ENCODE measurements around the gene DHDH. TPM values are rescaled to one million over a fixed set of nuclear protein-coding genes. Genes with fewer than 3 reads are reported as not detected.

Gene DHDH
- total and polyA plus RNA-seq, 2 of the 13 experiments (the other 11 are each of a cell fraction or from before 2014, with no cell fraction given) = 0.13 to 0.91 TPM

DNA sequence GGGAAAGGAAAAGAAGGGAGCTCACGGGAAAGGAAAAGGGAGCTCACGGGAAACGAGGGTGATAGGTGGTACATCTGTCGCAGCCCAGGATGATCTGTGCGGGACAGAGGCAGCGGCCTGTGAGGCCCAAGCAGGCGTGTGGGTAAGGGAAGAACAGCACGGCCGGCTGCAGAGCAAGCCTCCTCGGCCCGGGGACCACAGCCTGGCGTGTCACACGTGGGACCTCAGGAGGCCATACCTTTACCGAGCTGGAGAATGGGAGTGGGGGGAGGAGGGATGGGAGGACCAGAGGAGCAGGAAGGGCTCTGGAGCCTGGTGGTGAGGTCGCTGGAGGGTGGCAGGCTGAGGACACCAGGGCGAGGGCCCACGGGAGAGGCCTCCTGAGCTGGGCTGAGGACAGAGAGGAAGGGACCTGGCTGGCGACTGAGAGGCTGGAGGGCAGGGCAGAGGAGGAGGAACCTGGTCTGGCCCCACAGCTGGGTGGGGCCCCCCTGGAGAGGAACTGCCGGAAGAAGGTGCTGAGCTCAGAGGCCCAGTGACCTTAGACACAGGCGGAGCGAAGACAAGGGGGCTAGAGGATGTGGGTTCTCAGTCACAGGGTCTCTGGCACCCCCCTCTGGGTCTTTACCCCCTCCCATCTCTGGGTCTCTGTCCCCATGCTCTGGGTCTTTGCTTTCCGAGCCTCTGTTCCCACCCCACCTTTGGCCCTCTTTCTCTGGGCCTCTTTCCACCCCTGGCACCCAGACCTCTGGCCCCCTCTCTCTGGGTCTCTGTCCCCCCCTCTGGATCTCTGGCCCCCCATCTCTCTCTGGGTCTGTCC, 28.7 kb downstream of the DHDH start (continued):
- TF ChIP-seq, protein P1, sequence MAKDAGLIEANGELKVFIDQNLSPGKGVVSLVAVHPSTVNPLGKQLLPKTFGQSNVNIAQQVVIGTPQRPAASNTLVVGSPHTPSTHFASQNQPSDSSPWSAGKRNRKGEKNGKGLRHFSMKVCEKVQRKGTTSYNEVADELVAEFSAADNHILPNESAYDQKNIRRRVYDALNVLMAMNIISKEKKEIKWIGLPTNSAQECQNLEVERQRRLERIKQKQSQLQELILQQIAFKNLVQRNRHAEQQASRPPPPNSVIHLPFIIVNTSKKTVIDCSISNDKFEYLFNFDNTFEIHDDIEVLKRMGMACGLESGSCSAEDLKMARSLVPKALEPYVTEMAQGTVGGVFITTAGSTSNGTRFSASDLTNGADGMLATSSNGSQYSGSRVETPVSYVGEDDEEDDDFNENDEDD (CRISPR knock-in tag; IDR thresholded peaks at IDR 0.05; ENCODE audit: borderline replicate concordance) = no peak
- TF ChIP-seq, protein P2, sequence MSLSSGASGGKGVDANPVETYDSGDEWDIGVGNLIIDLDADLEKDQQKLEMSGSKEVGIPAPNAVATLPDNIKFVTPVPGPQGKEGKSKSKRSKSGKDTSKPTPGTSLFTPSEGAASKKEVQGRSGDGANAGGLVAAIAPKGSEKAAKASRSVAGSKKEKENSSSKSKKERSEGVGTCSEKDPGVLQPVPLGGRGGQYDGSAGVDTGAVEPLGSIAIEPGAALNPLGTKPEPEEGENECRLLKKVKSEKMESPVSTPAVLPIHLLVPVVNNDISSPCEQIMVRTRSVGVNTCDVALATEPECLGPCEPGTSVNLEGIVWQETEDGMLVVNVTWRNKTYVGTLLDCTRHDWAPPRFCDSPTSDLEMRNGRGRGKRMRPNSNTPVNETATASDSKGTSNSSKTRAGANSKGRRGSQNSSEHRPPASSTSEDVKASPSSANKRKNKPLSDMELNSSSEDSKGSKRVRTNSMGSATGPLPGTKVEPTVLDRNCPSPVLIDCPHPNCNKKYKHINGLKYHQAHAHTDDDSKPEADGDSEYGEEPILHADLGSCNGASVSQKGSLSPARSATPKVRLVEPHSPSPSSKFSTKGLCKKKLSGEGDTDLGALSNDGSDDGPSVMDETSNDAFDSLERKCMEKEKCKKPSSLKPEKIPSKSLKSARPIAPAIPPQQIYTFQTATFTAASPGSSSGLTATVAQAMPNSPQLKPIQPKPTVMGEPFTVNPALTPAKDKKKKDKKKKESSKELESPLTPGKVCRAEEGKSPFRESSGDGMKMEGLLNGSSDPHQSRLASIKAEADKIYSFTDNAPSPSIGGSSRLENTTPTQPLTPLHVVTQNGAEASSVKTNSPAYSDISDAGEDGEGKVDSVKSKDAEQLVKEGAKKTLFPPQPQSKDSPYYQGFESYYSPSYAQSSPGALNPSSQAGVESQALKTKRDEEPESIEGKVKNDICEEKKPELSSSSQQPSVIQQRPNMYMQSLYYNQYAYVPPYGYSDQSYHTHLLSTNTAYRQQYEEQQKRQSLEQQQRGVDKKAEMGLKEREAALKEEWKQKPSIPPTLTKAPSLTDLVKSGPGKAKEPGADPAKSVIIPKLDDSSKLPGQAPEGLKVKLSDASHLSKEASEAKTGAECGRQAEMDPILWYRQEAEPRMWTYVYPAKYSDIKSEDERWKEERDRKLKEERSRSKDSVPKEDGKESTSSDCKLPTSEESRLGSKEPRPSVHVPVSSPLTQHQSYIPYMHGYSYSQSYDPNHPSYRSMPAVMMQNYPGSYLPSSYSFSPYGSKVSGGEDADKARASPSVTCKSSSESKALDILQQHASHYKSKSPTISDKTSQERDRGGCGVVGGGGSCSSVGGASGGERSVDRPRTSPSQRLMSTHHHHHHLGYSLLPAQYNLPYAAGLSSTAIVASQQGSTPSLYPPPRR (CRISPR knock-in tag; IDR thresholded peaks at IDR 0.05; ENCODE audit: borderline replicate concordance) = peak; percentile 66
- TF ChIP-seq, protein P3, sequence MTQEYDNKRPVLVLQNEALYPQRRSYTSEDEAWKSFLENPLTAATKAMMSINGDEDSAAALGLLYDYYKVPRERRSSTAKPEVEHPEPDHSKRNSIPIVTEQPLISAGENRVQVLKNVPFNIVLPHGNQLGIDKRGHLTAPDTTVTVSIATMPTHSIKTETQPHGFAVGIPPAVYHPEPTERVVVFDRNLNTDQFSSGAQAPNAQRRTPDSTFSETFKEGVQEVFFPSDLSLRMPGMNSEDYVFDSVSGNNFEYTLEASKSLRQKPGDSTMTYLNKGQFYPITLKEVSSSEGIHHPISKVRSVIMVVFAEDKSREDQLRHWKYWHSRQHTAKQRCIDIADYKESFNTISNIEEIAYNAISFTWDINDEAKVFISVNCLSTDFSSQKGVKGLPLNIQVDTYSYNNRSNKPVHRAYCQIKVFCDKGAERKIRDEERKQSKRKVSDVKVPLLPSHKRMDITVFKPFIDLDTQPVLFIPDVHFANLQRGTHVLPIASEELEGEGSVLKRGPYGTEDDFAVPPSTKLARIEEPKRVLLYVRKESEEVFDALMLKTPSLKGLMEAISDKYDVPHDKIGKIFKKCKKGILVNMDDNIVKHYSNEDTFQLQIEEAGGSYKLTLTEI (CRISPR knock-in tag; conservative IDR thresholded peaks at IDR 0.05) = no peak
- TF ChIP-seq, protein P4, sequence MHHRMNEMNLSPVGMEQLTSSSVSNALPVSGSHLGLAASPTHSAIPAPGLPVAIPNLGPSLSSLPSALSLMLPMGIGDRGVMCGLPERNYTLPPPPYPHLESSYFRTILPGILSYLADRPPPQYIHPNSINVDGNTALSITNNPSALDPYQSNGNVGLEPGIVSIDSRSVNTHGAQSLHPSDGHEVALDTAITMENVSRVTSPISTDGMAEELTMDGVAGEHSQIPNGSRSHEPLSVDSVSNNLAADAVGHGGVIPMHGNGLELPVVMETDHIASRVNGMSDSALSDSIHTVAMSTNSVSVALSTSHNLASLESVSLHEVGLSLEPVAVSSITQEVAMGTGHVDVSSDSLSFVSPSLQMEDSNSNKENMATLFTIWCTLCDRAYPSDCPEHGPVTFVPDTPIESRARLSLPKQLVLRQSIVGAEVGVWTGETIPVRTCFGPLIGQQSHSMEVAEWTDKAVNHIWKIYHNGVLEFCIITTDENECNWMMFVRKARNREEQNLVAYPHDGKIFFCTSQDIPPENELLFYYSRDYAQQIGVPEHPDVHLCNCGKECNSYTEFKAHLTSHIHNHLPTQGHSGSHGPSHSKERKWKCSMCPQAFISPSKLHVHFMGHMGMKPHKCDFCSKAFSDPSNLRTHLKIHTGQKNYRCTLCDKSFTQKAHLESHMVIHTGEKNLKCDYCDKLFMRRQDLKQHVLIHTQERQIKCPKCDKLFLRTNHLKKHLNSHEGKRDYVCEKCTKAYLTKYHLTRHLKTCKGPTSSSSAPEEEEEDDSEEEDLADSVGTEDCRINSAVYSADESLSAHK (CRISPR knock-in tag; IDR thresholded peaks at IDR 0.05; ENCODE audit: borderline replicate concordance) = no peak
- TF ChIP-seq TRIM24 (CRISPR knock-in tag; IDR thresholded peaks at IDR 0.05) (no peak), FOXK1 (CRISPR knock-in tag; IDR thresholded peaks at IDR 0.05; ENCODE audit: borderline replicate concordance, low read depth) (peak; percentile 53; the same call in 1 of the 2 replicates), U2AF2 (IDR thresholded peaks at IDR 0.05; ENCODE audit: low read depth, low read length) (0 out of 2 replicates have a peak, but pooled peaks have one; percentile 19), ZSCAN21 (CRISPR knock-in tag; IDR thresholded peaks at IDR 0.05; ENCODE audit: borderline replicate concordance) (peak; percentile 79), CBX5 (CRISPR knock-in tag; IDR thresholded peaks at IDR 0.05; ENCODE audit: borderline replicate concordance) (peak; percentile 63; the same call in 1 of the 2 replicates), TBX3 (IDR thresholded peaks at IDR 0.05; ENCODE audit: borderline replicate concordance) (no peak), MBNL3 (CRISPR knock-in tag; conservative IDR thresholded peaks at IDR 0.05) (no peak), ZNF230 (CRISPR knock-in tag; IDR thresholded peaks at IDR 0.05) (no peak), SMARCC2 (IDR thresholded peaks at IDR 0.05) (no peak), SMARCE1 (IDR thresholded peaks at IDR 0.05; ENCODE audit: borderline replicate concordance) (no peak), ZNF720 (CRISPR knock-in tag; IDR thresholded peaks at IDR 0.05) (no peak), RFX5 (IDR thresholded peaks at IDR 0.05; ENCODE audit: low read depth, low read length) (peak; percentile 29; the same call in 1 of the 2 replicates), RBM39 (IDR thresholded peaks at IDR 0.05; ENCODE audit: low read depth, low read length, poor library complexity, severe bottlenecking) (peak; percentile 88), SAP130 (CRISPR knock-in tag; IDR thresholded peaks at IDR 0.05; ENCODE audit: low read depth) (peak; percentile 91), ZFP62 (CRISPR knock-in tag; IDR thresholded peaks at IDR 0.05) (no peak)
